ENCODE data around the gene RTKN. TPM values are rescaled to one million over a fixed set of nuclear protein-coding genes. Genes with fewer than 3 reads are reported as not detected.
A peak's percentile ranks its signal among the peaks of the same experiment; 100 is the strongest.

Gene RTKN
- total RNA-seq, 1 experiment from 2014 or later: 27.0 TPM

DNA sequence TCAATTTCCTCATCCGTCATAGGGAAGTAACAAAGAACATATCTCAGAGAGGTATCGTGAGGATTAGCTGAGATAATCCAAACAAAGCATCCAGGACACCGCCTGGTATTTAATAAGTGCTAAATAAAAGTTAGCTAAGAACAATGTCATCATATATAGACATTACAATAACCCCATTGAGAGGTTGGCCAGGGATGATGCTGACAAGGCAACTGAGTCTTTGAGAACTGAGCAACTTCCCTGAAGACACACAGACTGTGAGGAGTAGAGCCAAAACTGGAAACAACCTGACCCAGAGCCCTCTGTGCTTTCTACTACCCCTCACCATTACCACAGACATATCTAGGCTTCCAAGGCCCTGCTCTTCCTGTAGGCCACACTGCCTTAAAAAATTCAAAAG, 60.0 kb downstream of the RTKN start:
- intact Hi-C loops (cut with micrococcal nuclease; ENCODE audit: unreplicated experiment): no loop called here
- H3K4me1 ChIP-seq (ENCODE audit: insufficient read depth, low read length, poor library complexity, severe bottlenecking): peaks cover 11% of the 10 kb centered on the region
- ChIA-PET CTCF (no interaction called here), POLR2A (ENCODE audit: low non-redundant PET) (no interaction called here)
- H3K9me3 ChIP-seq (ENCODE audit: low read depth, low read length, poor library complexity, severe bottlenecking): no peaks in the 10 kb centered on the region
- no peak overlapping the region for H3K27ac ChIP-seq (ENCODE audit: low read depth, low read length, poor library complexity, severe bottlenecking)
- BruUV-seq (replicated peaks): no TSS peak
- TF ChIP-seq EZH2 (IDR thresholded peaks at IDR 0.05; ENCODE audit: borderline replicate concordance, low read depth, low read length, poor library complexity, severe bottlenecking): no peak
- TF ChIP-seq, protein P1, sequence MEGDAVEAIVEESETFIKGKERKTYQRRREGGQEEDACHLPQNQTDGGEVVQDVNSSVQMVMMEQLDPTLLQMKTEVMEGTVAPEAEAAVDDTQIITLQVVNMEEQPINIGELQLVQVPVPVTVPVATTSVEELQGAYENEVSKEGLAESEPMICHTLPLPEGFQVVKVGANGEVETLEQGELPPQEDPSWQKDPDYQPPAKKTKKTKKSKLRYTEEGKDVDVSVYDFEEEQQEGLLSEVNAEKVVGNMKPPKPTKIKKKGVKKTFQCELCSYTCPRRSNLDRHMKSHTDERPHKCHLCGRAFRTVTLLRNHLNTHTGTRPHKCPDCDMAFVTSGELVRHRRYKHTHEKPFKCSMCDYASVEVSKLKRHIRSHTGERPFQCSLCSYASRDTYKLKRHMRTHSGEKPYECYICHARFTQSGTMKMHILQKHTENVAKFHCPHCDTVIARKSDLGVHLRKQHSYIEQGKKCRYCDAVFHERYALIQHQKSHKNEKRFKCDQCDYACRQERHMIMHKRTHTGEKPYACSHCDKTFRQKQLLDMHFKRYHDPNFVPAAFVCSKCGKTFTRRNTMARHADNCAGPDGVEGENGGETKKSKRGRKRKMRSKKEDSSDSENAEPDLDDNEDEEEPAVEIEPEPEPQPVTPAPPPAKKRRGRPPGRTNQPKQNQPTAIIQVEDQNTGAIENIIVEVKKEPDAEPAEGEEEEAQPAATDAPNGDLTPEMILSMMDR (conservative IDR thresholded peaks at IDR 0.05; ENCODE audit: low read depth, low read length): no peak
- H3K27me3 ChIP-seq (replicated peaks; ENCODE audit: insufficient read depth, low read depth, low read length, poor library complexity): no peaks in the 10 kb centered on the region
- no peak for DNase-seq (ENCODE audit: low spot score)
- H3K4me3 ChIP-seq (ENCODE audit: low read depth, low read length, poor library complexity, severe bottlenecking): no peak overlapping the region
- H3K36me3 ChIP-seq (ENCODE audit: insufficient read depth, low read length, poor library complexity, severe bottlenecking): peaks cover 11% of the 10 kb centered on the region

DNA sequence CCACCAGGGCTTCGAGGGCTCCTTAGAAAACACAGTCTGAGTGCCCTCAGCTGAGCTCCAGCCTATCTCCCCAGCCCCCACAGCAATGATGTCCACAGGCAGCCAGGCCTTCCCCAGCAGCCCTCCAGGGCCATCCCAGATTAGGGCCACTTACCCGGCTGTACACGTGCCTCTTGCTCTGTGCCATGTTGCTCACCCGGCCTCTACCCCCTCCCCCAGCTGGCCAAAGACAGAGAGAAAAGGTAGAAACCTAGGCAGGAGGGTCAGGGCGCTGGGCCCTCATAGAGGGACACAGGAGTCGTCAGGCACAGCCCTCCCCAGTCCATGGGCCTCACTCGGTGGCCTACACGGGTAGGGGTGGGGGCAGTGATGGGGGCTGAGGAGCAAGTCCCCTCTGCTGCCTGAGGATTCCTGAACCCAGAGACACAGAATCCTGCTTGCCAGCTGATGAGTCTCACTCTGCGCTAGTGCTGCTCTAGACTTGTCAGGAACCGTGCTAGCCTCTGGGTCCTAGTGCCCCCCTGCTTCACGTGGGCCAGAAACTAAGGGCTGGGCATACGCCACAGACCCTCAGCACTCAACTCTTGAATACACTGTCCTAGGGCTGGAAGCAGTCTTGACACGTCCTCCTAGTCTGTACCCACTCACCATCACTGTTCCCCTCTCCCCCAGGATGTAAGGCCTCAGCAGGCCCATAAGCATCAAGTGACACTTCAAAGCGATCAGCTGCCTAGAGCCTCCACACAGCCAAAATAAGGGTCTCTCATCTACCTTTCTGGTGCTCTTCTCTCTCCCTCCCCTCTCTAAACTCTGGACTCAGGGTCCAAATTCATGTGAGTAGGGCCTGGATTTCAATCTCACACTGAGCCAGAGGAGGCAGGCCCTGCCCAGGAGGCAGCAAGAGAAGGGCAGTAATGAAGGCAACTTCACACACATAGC, 61.6 kb downstream of the RTKN start, which contains the start of gene DCTN1:
DCTN1 (minus strand) TSS at position 461 of the 939 bp plus-strand sequence; CDS start at position 187, 274 bp downstream.
- no TSS peak for BruUV-seq (replicated peaks)
- H3K36me3 ChIP-seq (ENCODE audit: insufficient read depth, low read length, poor library complexity, severe bottlenecking): peaks cover 14% of the 10 kb centered on the region
- H3K4me1 ChIP-seq (ENCODE audit: insufficient read depth, low read length, poor library complexity, severe bottlenecking): peaks cover 11% of the 10 kb centered on the region
- H3K27me3 ChIP-seq (replicated peaks; ENCODE audit: insufficient read depth, low read depth, low read length, poor library complexity): no peaks in the 10 kb centered on the region
- H3K4me3 ChIP-seq (ENCODE audit: low read depth, low read length, poor library complexity, severe bottlenecking): peak within 1 kb of the TSS; percentile 7
- CTCF ChIA-PET: no interaction called here
- no peak within 1 kb of the TSS for H3K27ac ChIP-seq (ENCODE audit: low read depth, low read length, poor library complexity, severe bottlenecking)
- H3K9me3 ChIP-seq (ENCODE audit: low read depth, low read length, poor library complexity, severe bottlenecking): no peaks in the 10 kb centered on the region
- no peak for TF ChIP-seq EZH2 (IDR thresholded peaks at IDR 0.05; ENCODE audit: borderline replicate concordance, low read depth, low read length, poor library complexity, severe bottlenecking)
- TF ChIP-seq, protein P1 (conservative IDR thresholded peaks at IDR 0.05; ENCODE audit: low read depth, low read length): no peak
- POLR2A ChIA-PET (ENCODE audit: low non-redundant PET): no interaction called here
- DNase-seq (ENCODE audit: low spot score): peak; percentile 53
- intact Hi-C loops (cut with micrococcal nuclease; ENCODE audit: unreplicated experiment): no loop called here

DNA sequence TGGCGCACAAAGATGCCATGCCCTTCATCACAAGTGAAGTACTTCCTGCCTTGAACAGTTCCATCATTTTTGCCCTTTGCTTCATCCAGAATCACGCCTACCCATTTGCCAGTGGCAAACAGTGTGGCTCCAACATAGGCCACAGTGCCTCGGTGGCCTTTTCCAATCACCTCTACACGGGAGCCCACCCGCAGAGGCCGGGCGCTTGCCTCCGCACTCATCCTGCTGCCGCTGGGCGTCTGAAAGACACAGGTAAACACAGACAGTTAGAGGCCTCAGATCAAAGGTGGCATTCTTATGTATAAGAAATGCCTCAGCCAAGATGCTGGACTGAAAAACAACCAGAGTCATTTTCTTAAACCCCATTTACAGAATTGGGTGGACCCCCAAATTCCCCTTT, 63.7 kb downstream of the RTKN start:
- no peak overlapping the region for H3K27ac ChIP-seq (ENCODE audit: low read depth, low read length, poor library complexity, severe bottlenecking)
- H3K4me1 ChIP-seq (ENCODE audit: insufficient read depth, low read length, poor library complexity, severe bottlenecking): peaks cover 26% of the 10 kb centered on the region
- H3K9me3 ChIP-seq (ENCODE audit: low read depth, low read length, poor library complexity, severe bottlenecking): no peaks in the 10 kb centered on the region
- H3K36me3 ChIP-seq (ENCODE audit: insufficient read depth, low read length, poor library complexity, severe bottlenecking): peaks cover 14% of the 10 kb centered on the region
- BruUV-seq (replicated peaks): no TSS peak
- H3K4me3 ChIP-seq (ENCODE audit: low read depth, low read length, poor library complexity, severe bottlenecking): no peak overlapping the region
- intact Hi-C loops (cut with micrococcal nuclease; ENCODE audit: unreplicated experiment): no loop called here
- CTCF ChIA-PET: no interaction called here
- DNase-seq (ENCODE audit: low spot score): no peak
- no peak for TF ChIP-seq EZH2 (IDR thresholded peaks at IDR 0.05; ENCODE audit: borderline replicate concordance, low read depth, low read length, poor library complexity, severe bottlenecking)
- TF ChIP-seq, protein P1 (conservative IDR thresholded peaks at IDR 0.05; ENCODE audit: low read depth, low read length): no peak
- POLR2A ChIA-PET (ENCODE audit: low non-redundant PET): no interaction called here
- no peaks in the 10 kb centered on the region for H3K27me3 ChIP-seq (replicated peaks; ENCODE audit: insufficient read depth, low read depth, low read length, poor library complexity)

Data from A673 (cell line).